Thymus (tissue), 11 donors: ENCODE data around the gene SIPA1L3. TPM values are rescaled to one million over a fixed set of nuclear protein-coding genes. Genes with fewer than 3 reads are reported as not detected.

Source experiments
- DNase-seq, 9 donors: peaks; one replicate each; pipeline ENCODE4 v3.0.0-alpha.2; 2013; ENCODE audit warnings: low spot score in 9 of 9, low read depth in 6 of 9, missing footprints in 1 of 9
- H3K27ac ChIP-seq, 2 donors: one replicate each; pipeline ENCODE4 v1.5.1; 2013; ENCODE audit warnings: control low read depth in 1 of 2, low read depth in 1 of 2, low read length in 1 of 2, mild to moderate bottlenecking in 1 of 2, moderate library complexity in 1 of 2
- H3K27me3 ChIP-seq, 2 donors: one replicate each; pipeline ENCODE4 v1.5.1; 2013; ENCODE audit warnings: low read length in 1 of 2; ENCODE audit not compliant: control insufficient read depth in 2 of 2, insufficient read depth in 1 of 2
- H3K36me3 ChIP-seq, 2 donors: one replicate each; pipeline ENCODE4 v1.5.1; 2013; ENCODE audit warnings: low read length in 1 of 2, mild to moderate bottlenecking in 1 of 2, moderate library complexity in 1 of 2; ENCODE audit not compliant: control insufficient read depth in 2 of 2, insufficient read depth in 2 of 2
- H3K4me1 ChIP-seq, 2 donors: one replicate each; pipeline ENCODE4 v1.5.1; 2013; ENCODE audit warnings: low read length in 2 of 2; ENCODE audit not compliant: control insufficient read depth in 2 of 2, insufficient read depth in 2 of 2
- H3K4me3 ChIP-seq, 2 donors: one replicate each; pipeline ENCODE4 v1.5.1; 2013; ENCODE audit warnings: low read length in 2 of 2, control low read depth in 1 of 2, mild to moderate bottlenecking in 1 of 2
- H3K9me3 ChIP-seq, 2 donors: one replicate each; pipeline ENCODE4 v1.5.1; 2013; ENCODE audit warnings: low read length in 1 of 2, mild to moderate bottlenecking in 1 of 2; ENCODE audit not compliant: control insufficient read depth in 2 of 2, insufficient read depth in 1 of 2
- WGBS: extraction: QIAGEN DNeasy Blood & Tissue Kit; methylation state at CpG from one replicate; pipeline ENCODE4 v1.1.7; 2013; 5-methylcytosine and 5-hydroxymethylcytosine counted together
- polyA plus RNA-seq: library from polyadenylated mRNA; stranded (reverse); fragments of 200-250 nt; gene quantifications from one replicate; pipeline ENCODE4 v1.2.3, GENCODE V29; 2013
- total RNA-seq: library from RNA; stranded (reverse); fragments of 120-200 nt; gene quantifications from one replicate; pipeline ENCODE4 v1.2.4, GENCODE V29; 2013
- donor health status: healthy.

Gene SIPA1L3
- total and polyA plus RNA-seq, 2 donors, result 5.0 to 6.0 TPM

GRCh38 chr19:37961198-37961597 lies 54.2 kb downstream of the SIPA1L3 start:
- 97% methylated on average over 4 of the region's 4 CpGs for WGBS
- Histone ChIP-seq H3K9me3 (peaks cover 0 to 4% of the 10 kb centered on the region in 2 donors), H3K4me3 (no peak overlapping the region), H3K4me1 (no peaks in the 10 kb centered on the region), H3K27me3 (no peaks in the 10 kb centered on the region), H3K27ac (no peak overlapping the region), H3K36me3 (no peaks in the 10 kb centered on the region)
- DNase-seq, result no peak

DNA sequence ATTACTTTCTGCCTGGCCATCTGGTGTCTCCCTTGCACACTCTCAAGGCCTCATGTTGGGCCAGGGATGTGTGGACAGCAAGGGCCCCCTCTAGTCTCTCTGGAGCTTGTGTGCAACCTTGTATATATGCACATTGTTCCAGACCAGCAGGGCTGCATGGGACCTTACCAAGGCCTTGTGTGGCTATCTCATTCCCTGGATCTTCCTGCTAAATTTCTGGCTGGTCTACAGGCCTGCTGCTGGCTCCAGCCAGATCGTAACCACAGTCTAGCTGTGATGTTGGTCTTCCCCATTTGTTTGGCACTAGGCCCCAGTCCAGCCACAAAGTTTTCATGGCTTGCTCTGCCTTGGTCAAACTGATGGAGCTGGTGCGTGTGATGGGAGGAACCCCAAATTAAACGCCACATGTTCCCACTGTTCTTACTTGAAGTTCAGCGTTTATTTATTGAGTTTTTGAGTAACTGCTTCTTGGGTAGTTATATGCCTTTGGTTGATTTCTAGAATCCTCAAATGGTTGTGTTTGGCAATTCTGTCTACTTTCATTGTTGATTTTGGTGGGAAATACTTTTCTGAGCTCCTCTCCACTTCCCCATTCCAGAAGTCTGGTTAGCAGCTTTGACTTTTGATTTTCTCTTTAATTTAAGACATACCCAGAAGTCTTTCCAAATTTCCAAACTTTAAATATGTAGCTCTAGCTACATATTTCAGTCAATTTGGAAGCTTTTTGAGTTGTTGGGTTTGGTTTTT lies 56.4 kb downstream of the SIPA1L3 start:
- H3K4me1 ChIP-seq, result no peaks in the 10 kb centered on the region

GRCh38 chr19:37964109-37964508 lies 57.1 kb downstream of the SIPA1L3 start:
- DNase-seq, result no peak
- no peaks in the 10 kb centered on the region for H3K36me3 ChIP-seq
- H3K4me3 ChIP-seq, result no peak overlapping the region
- no peaks in the 10 kb centered on the region for H3K4me1 ChIP-seq
- H3K9me3 ChIP-seq, result peaks cover 0 to 4% of the 10 kb centered on the region in 2 donors
- no peaks in the 10 kb centered on the region for H3K27me3 ChIP-seq
- 95% methylated on average over 2 of the region's 2 CpGs for WGBS
- no peak overlapping the region for H3K27ac ChIP-seq

More for the DNA sequence above, 56.4 kb downstream of the SIPA1L3 start:
- DNase-seq, result no peak
- no peaks in the 10 kb centered on the region for H3K36me3 ChIP-seq
- WGBS, result 97% methylated on average over 4 of the region's 4 CpGs
- peaks cover 0 to 4% of the 10 kb centered on the region in 2 donors for H3K9me3 ChIP-seq
- H3K27ac ChIP-seq, result no peak overlapping the region
- H3K27me3 ChIP-seq, result no peaks in the 10 kb centered on the region
- no peak overlapping the region for H3K4me3 ChIP-seq

DNA sequence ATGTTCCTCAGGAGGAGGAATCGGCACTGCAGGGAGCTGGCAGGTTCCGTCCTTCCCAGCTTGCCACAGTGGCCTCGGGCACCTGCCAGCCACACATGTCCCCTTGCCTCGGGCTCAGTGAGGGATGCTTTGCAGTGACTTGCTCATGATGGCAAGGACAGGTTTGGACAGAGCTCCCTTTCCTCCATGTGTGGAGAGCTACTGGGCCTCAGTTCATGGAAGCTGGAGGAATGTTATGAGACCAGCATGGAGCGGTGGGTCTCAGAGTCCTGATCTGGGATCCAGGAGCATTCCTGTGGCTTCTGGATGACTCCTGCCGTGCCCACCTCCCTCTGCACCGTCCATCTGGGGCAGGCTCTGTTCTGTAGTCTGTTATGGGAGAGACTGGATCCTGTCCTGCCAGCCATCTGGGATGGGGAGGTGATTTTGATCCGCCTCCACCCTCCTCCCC lies 59.2 kb downstream of the SIPA1L3 start:
- H3K27ac ChIP-seq, result no peak overlapping the region

DNA sequence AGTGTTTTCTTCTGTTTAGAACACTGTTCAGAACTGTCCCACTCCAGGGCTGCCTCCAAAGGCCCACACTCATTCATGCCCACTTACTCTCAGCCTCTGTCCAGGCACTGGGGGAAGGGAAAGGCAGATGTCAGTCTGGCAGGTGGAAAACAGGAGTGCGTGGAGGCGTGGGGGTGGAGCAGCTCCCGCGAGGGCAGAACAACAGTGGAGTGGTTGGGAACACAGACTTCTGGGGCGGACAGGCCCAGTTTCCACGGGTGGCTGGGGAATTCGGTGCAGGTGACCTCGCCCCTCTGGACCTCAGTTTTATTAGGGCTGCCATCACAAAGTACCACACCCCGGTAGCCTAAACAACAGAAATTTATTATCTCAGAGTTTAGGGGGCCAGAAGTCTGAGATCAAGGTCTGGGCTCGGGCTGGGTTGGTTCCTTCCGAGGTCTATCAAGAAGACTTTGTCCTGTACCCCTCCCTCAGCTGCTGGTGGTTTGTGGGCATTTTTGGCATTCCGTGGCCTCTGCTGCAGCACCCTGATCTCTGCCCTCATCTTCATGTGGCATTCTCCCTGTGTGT lies 59.7 kb downstream of the SIPA1L3 start:
- Histone ChIP-seq H3K9me3 (peaks cover 4 to 9% of the 10 kb centered on the region in 2 donors), H3K27ac (no peak overlapping the region), H3K27me3 (no peaks in the 10 kb centered on the region), H3K4me3 (no peak overlapping the region), H3K4me1 (no peaks in the 10 kb centered on the region), H3K36me3 (no peaks in the 10 kb centered on the region)
- DNase-seq, result no peak
- WGBS, result 93% methylated on average over 12 of the region's 12 CpGs

More for the DNA sequence above, 59.2 kb downstream of the SIPA1L3 start:
- H3K27me3 ChIP-seq, result no peaks in the 10 kb centered on the region
- H3K4me3 ChIP-seq, result no peak overlapping the region
- WGBS, result 94% methylated on average over 8 of the region's 8 CpGs
- peaks cover 4 to 9% of the 10 kb centered on the region in 2 donors for H3K9me3 ChIP-seq
- DNase-seq, result no peak
- no peaks in the 10 kb centered on the region for H3K36me3 ChIP-seq
- no peaks in the 10 kb centered on the region for H3K4me1 ChIP-seq

- WGBS, result 95% methylated on average over 5 of the region's 5 CpGs
- Histone ChIP-seq H3K9me3 (peaks cover 4 to 9% of the 10 kb centered on the region in 2 donors), H3K36me3 (no peaks in the 10 kb centered on the region), H3K27ac (no peak overlapping the region), H3K4me1 (no peaks in the 10 kb centered on the region), H3K4me3 (no peak overlapping the region), H3K27me3 (no peaks in the 10 kb centered on the region)
- DNase-seq, result no peak
Observed at GRCh38 chr19:37969695-37970094, 62.7 kb downstream of the SIPA1L3 start.

DNA sequence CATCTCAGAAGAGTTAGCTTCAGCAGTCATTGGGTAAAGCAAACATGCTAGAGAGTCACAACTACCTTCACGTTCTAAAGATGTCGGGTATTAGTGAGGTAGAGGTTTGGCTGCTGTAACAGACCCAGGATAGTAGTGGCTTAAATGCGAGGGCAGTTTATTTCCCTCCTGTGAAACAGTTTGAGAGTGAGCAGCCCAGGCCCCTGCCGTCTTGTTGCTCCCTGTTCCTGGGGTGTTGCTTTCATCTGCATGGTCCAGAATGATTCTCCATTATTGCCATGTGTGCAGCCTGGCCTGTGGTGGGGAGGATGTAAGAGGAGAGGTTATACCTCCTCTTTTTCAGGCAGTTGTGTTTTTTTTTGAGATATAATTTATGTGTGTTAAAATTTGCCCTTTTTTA lies 63.7 kb downstream of the SIPA1L3 start:
- H3K9me3 ChIP-seq, result peaks cover 4 to 9% of the 10 kb centered on the region in 2 donors
- no peak overlapping the region for H3K27ac ChIP-seq
- WGBS, result 98% methylated on average over 4 of the region's 4 CpGs
- DNase-seq, result no peak
- H3K36me3 ChIP-seq, result no peaks in the 10 kb centered on the region
- H3K4me3 ChIP-seq, result no peak overlapping the region
- H3K27me3 ChIP-seq, result no peaks in the 10 kb centered on the region
- H3K4me1 ChIP-seq, result no peaks in the 10 kb centered on the region

DNA sequence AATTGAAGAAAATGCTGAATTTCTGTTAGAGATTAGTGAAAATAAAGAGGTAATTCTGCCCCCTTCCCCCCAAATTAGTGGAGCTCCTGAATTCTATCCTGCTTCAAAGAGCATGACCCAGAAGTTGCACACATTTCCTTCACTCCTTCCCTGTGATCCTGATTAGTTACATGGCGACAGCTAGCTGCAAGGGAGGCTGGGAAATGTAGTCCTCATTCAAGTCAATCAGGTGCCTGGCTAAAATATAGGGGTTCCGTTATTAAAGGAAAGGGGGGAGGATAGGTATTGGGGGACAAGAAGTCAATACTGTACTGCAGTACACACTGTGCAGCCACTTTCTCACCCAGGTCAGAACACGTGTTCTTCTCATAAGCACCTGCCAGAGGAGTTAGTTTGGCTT lies 65.8 kb downstream of the SIPA1L3 start:
- Histone ChIP-seq H3K9me3 (peaks cover 4 to 9% of the 10 kb centered on the region in 2 donors), H3K27ac (no peak overlapping the region), H3K36me3 (no peaks in the 10 kb centered on the region), H3K4me3 (no peak overlapping the region), H3K4me1 (no peaks in the 10 kb centered on the region), H3K27me3 (no peaks in the 10 kb centered on the region)
- DNase-seq, result no peak
- WGBS, result 98% methylated on average over 3 of the region's 3 CpGs

- H3K4me3 ChIP-seq, result no peak overlapping the region
- no peaks in the 10 kb centered on the region for H3K4me1 ChIP-seq
- H3K9me3 ChIP-seq, result peaks cover 4 to 9% of the 10 kb centered on the region in 2 donors
- no peaks in the 10 kb centered on the region for H3K27me3 ChIP-seq
- no peak overlapping the region for H3K27ac ChIP-seq
- WGBS, result 96% methylated on average over 2 of the region's 2 CpGs
- H3K36me3 ChIP-seq, result no peaks in the 10 kb centered on the region
- no peak for DNase-seq
Observed at GRCh38 chr19:37973666-37974065, 66.7 kb downstream of the SIPA1L3 start.
